T-helper 2 cell treated with Interferon-gamma antibody and Interleukin-4, amounts not matched to agents 100 ng/mL and 5 ng/mL, for 36 hours (primary cell): ENCODE data around the gene DDHD1. TPM values are rescaled to one million over a fixed set of nuclear protein-coding genes. Genes with fewer than 3 reads are reported as not detected.
"Not testable (repeated sequence)": the region's sequence is repeated elsewhere in the genome, so short reads cannot be mapped to it uniquely, and the experiment has no call there.

Source experiments
- intact Hi-C: fragments of 100-400 bp; cut with micrococcal nuclease; formaldehyde crosslinking; loops from one replicate; pipeline ENCODE4 v1.15.1; 2023
- total RNA-seq: library from RNA; stranded (reverse); gene quantifications from 2 replicates; pipeline ENCODE4 v1.2.3, GENCODE V29; 2022

Gene DDHD1
- total RNA-seq, 1 donor from 2014 or later, result 69.8 TPM

- intact Hi-C loops, result loop anchor here (2.0 to 10.0 kb wide), 8 partner anchors 14 to 1288 kb away; partner anchors contain the start of genes CNIH1, GNPNAT1, PSMC6 and STYX
Measured at GRCh38 chr14:53152184-53152886, 788 bp downstream of the DDHD1 start.

GRCh38 chr14:53151523-53152183, 1.5 kb downstream of the DDHD1 start:
- intact Hi-C loops, result loop anchor here (2.0 to 10.0 kb wide), 8 partner anchors 13 to 1289 kb away; partner anchors contain the start of genes CNIH1, GNPNAT1, PSMC6 and STYX

GRCh38 chr14:53149668-53150316, 3.3 kb downstream of the DDHD1 start:
- intact Hi-C loops, result loop anchor here (10.0 kb wide), 1 partner anchor 325 kb away; no protein-coding TSS in a partner anchor

- intact Hi-C loops, result no loop called here
Measured at GRCh38 chr14:53148671-53149070, 4.5 kb downstream of the DDHD1 start.

- intact Hi-C loops, result no loop called here
Measured at GRCh38 chr14:53147893-53148292, 5.2 kb downstream of the DDHD1 start.

GRCh38 chr14:53147208-53147607, 5.9 kb downstream of the DDHD1 start:
- intact Hi-C loops, result no loop called here

GRCh38 chr14:53146739-53147138, 6.4 kb downstream of the DDHD1 start:
- intact Hi-C loops, result no loop called here

- intact Hi-C loops, result loop anchor here (1.0 kb wide), 1 partner anchor 35 kb away; no protein-coding TSS in a partner anchor
Measured at GRCh38 chr14:53144244-53144643, 8.9 kb downstream of the DDHD1 start.

GRCh38 chr14:53140585-53140984, 12.5 kb downstream of the DDHD1 start:
- intact Hi-C loops, result no loop called here

GRCh38 chr14:53137568-53138203, 15.4 kb downstream of the DDHD1 start:
- intact Hi-C loops, result loop anchor here (2.0 kb wide), 1 partner anchor 15 kb away; the partner anchor contains the start of gene DDHD1

GRCh38 chr14:53130491-53130890, 22.6 kb downstream of the DDHD1 start:
- intact Hi-C loops, result not testable (repeated sequence)

- intact Hi-C loops, result no loop called here
Measured at GRCh38 chr14:53128303-53129028, 24.7 kb downstream of the DDHD1 start.

- intact Hi-C loops, result no loop called here
Measured at GRCh38 chr14:53127832-53128231, 25.3 kb downstream of the DDHD1 start.

GRCh38 chr14:53127151-53127550, 26.0 kb downstream of the DDHD1 start:
- intact Hi-C loops, result no loop called here

GRCh38 chr14:53126731-53127130, 26.4 kb downstream of the DDHD1 start:
- intact Hi-C loops, result no loop called here

- intact Hi-C loops, result no loop called here
Measured at GRCh38 chr14:53124786-53125185, 28.3 kb downstream of the DDHD1 start.

- intact Hi-C loops, result not testable (repeated sequence)
Measured at GRCh38 chr14:53121419-53121818, 31.7 kb downstream of the DDHD1 start.

GRCh38 chr14:53117479-53117878, 35.6 kb downstream of the DDHD1 start:
- intact Hi-C loops, result not testable (repeated sequence)

- intact Hi-C loops, result no loop called here
Measured at GRCh38 chr14:53113989-53114388, 39.1 kb downstream of the DDHD1 start.

- intact Hi-C loops, result no loop called here
Measured at GRCh38 chr14:53110096-53110495, 43.0 kb downstream of the DDHD1 start.
